H9 (cell line): Measurements from ENCODE around the gene SEC14L5. TPM values are rescaled to one million over a fixed set of nuclear protein-coding genes. Genes with fewer than 3 reads are reported as not detected.

ENCODE experiments used
- DNase-seq: peaks from one replicate; pipeline ENCODE4 v3.0.0-alpha.2; 2017
- H2AFZ ChIP-seq: one replicate; pipeline ENCODE4 v1.6.1; 2013; ENCODE audit warnings: mild to moderate bottlenecking, low read length, control low read depth, moderate library complexity
- H2AK5ac ChIP-seq: 2 replicates; pipeline ENCODE4 v1.6.1; 2013; ENCODE audit warnings: low read length, control low read depth, mixed read lengths; ENCODE audit not compliant: insufficient read length
- H2BK120ac ChIP-seq: one replicate; pipeline ENCODE4 v1.6.1; 2013; ENCODE audit warnings: low read depth, mild to moderate bottlenecking, low read length, control low read depth, inconsistent platforms; ENCODE audit not compliant: poor library complexity, severe bottlenecking
- H2BK12ac ChIP-seq: 2 replicates; pipeline ENCODE4 v1.6.1; 2013; ENCODE audit warnings: low read length, control low read depth, mixed read lengths, low read depth; ENCODE audit not compliant: insufficient read length
- H2BK15ac ChIP-seq: 2 replicates; pipeline ENCODE4 v1.6.1; 2013; ENCODE audit warnings: low read depth, low read length, control low read depth
- H2BK20ac ChIP-seq: one replicate; pipeline ENCODE4 v1.6.1; 2013; ENCODE audit warnings: low read depth, mild to moderate bottlenecking, low read length, control low read depth, inconsistent platforms; ENCODE audit not compliant: poor library complexity, severe bottlenecking
- H2BK5ac ChIP-seq: 2 replicates; pipeline ENCODE4 v1.6.1; 2013; ENCODE audit warnings: low read length, control low read depth, mixed read lengths; ENCODE audit not compliant: insufficient read length
- H3K14ac ChIP-seq: 2 replicates; pipeline ENCODE4 v1.6.1; 2013; ENCODE audit warnings: low read length, control low read depth; ENCODE audit not compliant: insufficient read depth
- H3K18ac ChIP-seq: 2 replicates; pipeline ENCODE4 v1.6.1; 2013; ENCODE audit warnings: low read depth, mild to moderate bottlenecking, mixed read lengths, low read length, control low read depth; ENCODE audit not compliant: insufficient read length
- H3K23ac ChIP-seq: 2 replicates; pipeline ENCODE4 v1.6.1; 2013; ENCODE audit warnings: low read length, control low read depth, mixed read lengths, low read depth; ENCODE audit not compliant: insufficient read length
- H3K23me2 ChIP-seq: 2 replicates; pipeline ENCODE4 v1.6.1; 2013; ENCODE audit warnings: low read depth, mild to moderate bottlenecking, mixed read lengths, low read length, control low read depth; ENCODE audit not compliant: insufficient read length, poor library complexity, severe bottlenecking
- H3K27ac ChIP-seq: 2 replicates; pipeline ENCODE4 v1.5.1; 2013; ENCODE audit warnings: low read length, control low read depth, mixed read lengths, low read depth; ENCODE audit not compliant: insufficient read length
- H3K27me3 ChIP-seq: 2 replicates; pipeline ENCODE4 v1.6.1; 2013; ENCODE audit warnings: low read length, control low read depth, inconsistent platforms; ENCODE audit not compliant: insufficient read depth
- H3K4ac ChIP-seq: 2 replicates; pipeline ENCODE4 v1.6.1; 2013; ENCODE audit warnings: low read depth, mild to moderate bottlenecking, control low read depth, inconsistent platforms, low read length, moderate library complexity
- H3K4me1 ChIP-seq: 2 replicates; pipeline ENCODE4 v1.6.1; 2013; ENCODE audit warnings: low read length, control low read depth, inconsistent platforms; ENCODE audit not compliant: insufficient read depth
- H3K4me2 ChIP-seq: 2 replicates; pipeline ENCODE4 v1.6.1; 2013; ENCODE audit warnings: low read length, control low read depth, mixed read lengths; ENCODE audit not compliant: insufficient read length, insufficient read depth
- H3K56ac ChIP-seq: 2 replicates; pipeline ENCODE4 v1.6.1; 2013; ENCODE audit warnings: low read depth, mild to moderate bottlenecking, mixed read lengths, low read length, control low read depth; ENCODE audit not compliant: insufficient read length
- H3K79me1 ChIP-seq: 2 replicates; pipeline ENCODE4 v1.6.1; 2013; ENCODE audit warnings: low read depth, mild to moderate bottlenecking, moderate library complexity, low read length, control low read depth, inconsistent platforms; ENCODE audit not compliant: insufficient read depth, poor library complexity, severe bottlenecking
- H3K79me2 ChIP-seq: 2 replicates; pipeline ENCODE4 v1.6.1; 2013; ENCODE audit warnings: low read length, control low read depth, inconsistent platforms; ENCODE audit not compliant: insufficient read depth
- H3K9ac ChIP-seq: 2 replicates; pipeline ENCODE4 v1.6.1; 2013; ENCODE audit warnings: low read length, control low read depth, mixed read lengths; ENCODE audit not compliant: insufficient read length; ENCODE audit errors: extremely low read depth
- H3K9me3 ChIP-seq: one replicate; pipeline ENCODE4 v1.6.1; 2013; ENCODE audit warnings: low read depth, low read length, inconsistent platforms; ENCODE audit not compliant: control insufficient read depth
- H3T11ph ChIP-seq: one replicate; pipeline ENCODE4 v1.6.1; 2013; ENCODE audit warnings: mild to moderate bottlenecking, low read length, control low read depth, inconsistent platforms
- H4K20me1 ChIP-seq: one replicate; pipeline ENCODE4 v1.6.1; 2013; ENCODE audit not compliant: control insufficient read depth, insufficient read length, insufficient read depth
- H4K5ac ChIP-seq: 2 replicates; pipeline ENCODE4 v1.6.1; 2013; ENCODE audit warnings: low read depth, mild to moderate bottlenecking, mixed read lengths, low read length, control low read depth; ENCODE audit not compliant: insufficient read length
- H4K8ac ChIP-seq: replicated peaks from 2 replicates; pipeline ENCODE4 v1.6.1; 2013; ENCODE audit warnings: low read length, control low read depth, mixed read lengths, low read depth; ENCODE audit not compliant: insufficient read length
- H4K91ac ChIP-seq: 2 replicates; pipeline ENCODE4 v1.6.1; 2013; ENCODE audit warnings: low read depth, mild to moderate bottlenecking, moderate library complexity, mixed read lengths, low read length, control low read depth; ENCODE audit not compliant: insufficient read length
- H3K27ac Mint-ChIP-seq, 3 experiments: 2 replicates in 2 of 3; 3 replicates in 1 of 3; pipeline ENCODE4 v1.8.0; 2020 to 2021; ENCODE audit warnings: mixed read lengths in 3 of 3, mild to moderate bottlenecking in 1 of 3, moderate library complexity in 1 of 3
- H3K27me3 Mint-ChIP-seq: 2 replicates; pipeline ENCODE4 v1.8.0; 2021; ENCODE audit warnings: low read depth, mild to moderate bottlenecking, moderate library complexity, mixed read lengths
- H3K36me3 Mint-ChIP-seq, 3 experiments: 2 replicates in 2 of 3; 3 replicates in 1 of 3; pipeline ENCODE4 v1.8.0; 2020 to 2021; ENCODE audit warnings: low read depth in 3 of 3, mixed read lengths in 3 of 3; ENCODE audit not compliant: insufficient read depth in 1 of 3
- H3K4me1 Mint-ChIP-seq, 2 experiments: 2 replicates each; pipeline ENCODE4 v1.8.0; 2020; ENCODE audit warnings: mixed read lengths in 2 of 2
- H3K4me3 Mint-ChIP-seq, 2 experiments: 2 replicates in 1 of 2; 3 replicates in 1 of 2; pipeline ENCODE4 v1.8.0; 2020 to 2021; ENCODE audit warnings: mild to moderate bottlenecking in 2 of 2, mixed read lengths in 2 of 2, moderate library complexity in 1 of 2
- H3K9me3 Mint-ChIP-seq, 2 experiments: 2 replicates in 1 of 2; 3 replicates in 1 of 2; pipeline ENCODE4 v1.8.0; 2020; ENCODE audit warnings: mild to moderate bottlenecking in 2 of 2, mixed read lengths in 2 of 2, moderate library complexity in 1 of 2
- WGBS: extraction: QIAGEN DNeasy Blood & Tissue Kit; methylation state at CpG from one replicate; pipeline ENCODE4 v1.1.7; 2013; ENCODE audit warnings: missing lambda C conversion rate, low lambda C conversion rate, mixed read lengths; ENCODE audit not compliant: insufficient read length; ENCODE audit errors: extremely low coverage; 5-methylcytosine and 5-hydroxymethylcytosine counted together
- total RNA-seq: library from RNA; stranded (reverse); gene quantifications from 2 replicates; pipeline ENCODE4 v1.2.1, GENCODE V29; 2021
- TF ChIP-seq, protein P1 (sequence below): fragments of 200-600 bp; sonication (generic); conservative IDR thresholded peaks from 3 replicates; pipeline ENCODE4 v1.8.0; 2021; ENCODE audit warnings: antibody characterized with exemption, mild to moderate bottlenecking

SEC14L5 gene
- total RNA-seq, 1 experiment from 2014 or later, result 4.1 TPM

- Histone ChIP-seq H2BK5ac (no peak overlapping the region), H3K27me3 (no peaks in the 10 kb centered on the region), H4K20me1 (no peaks in the 10 kb centered on the region), H4K8ac (no peak overlapping the region), H3K14ac (no peak overlapping the region), H4K5ac (no peak overlapping the region), H3K9me3 (no peaks in the 10 kb centered on the region), H2BK120ac (no peak overlapping the region), H3K4me1 (no peaks in the 10 kb centered on the region), H3T11ph (no peak overlapping the region), H2AFZ (no peak overlapping the region), H3K9ac (no peak overlapping the region), H3K18ac (no peak overlapping the region), H3K23me2 (no peaks in the 10 kb centered on the region), H4K91ac (no peak overlapping the region), H3K79me2 (no peaks in the 10 kb centered on the region), H3K79me1 (no peaks in the 10 kb centered on the region), H3K56ac (no peak overlapping the region), H2AK5ac (no peak overlapping the region), H2BK12ac (no peak overlapping the region), H2BK15ac (no peak overlapping the region), H3K27ac (no peak overlapping the region), H2BK20ac (no peak overlapping the region), H3K23ac (no peak overlapping the region), H3K4me2 (no peak overlapping the region), H3K4ac (no peak overlapping the region)
- TF ChIP-seq, protein P1, sequence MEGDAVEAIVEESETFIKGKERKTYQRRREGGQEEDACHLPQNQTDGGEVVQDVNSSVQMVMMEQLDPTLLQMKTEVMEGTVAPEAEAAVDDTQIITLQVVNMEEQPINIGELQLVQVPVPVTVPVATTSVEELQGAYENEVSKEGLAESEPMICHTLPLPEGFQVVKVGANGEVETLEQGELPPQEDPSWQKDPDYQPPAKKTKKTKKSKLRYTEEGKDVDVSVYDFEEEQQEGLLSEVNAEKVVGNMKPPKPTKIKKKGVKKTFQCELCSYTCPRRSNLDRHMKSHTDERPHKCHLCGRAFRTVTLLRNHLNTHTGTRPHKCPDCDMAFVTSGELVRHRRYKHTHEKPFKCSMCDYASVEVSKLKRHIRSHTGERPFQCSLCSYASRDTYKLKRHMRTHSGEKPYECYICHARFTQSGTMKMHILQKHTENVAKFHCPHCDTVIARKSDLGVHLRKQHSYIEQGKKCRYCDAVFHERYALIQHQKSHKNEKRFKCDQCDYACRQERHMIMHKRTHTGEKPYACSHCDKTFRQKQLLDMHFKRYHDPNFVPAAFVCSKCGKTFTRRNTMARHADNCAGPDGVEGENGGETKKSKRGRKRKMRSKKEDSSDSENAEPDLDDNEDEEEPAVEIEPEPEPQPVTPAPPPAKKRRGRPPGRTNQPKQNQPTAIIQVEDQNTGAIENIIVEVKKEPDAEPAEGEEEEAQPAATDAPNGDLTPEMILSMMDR, result peak; percentile 33; the same call in 1 of the 3 replicates
- Mint-ChIP-seq H3K4me3 (no peak overlapping the region), H3K36me3 (peaks cover 0 to 8% (median 2%) of the 10 kb centered on the region in 3 experiments; a peak in 4 of 7 replicates), H3K9me3 (peaks cover 2 to 4% of the 10 kb centered on the region in 2 experiments; a peak in 3 of 5 replicates), H3K27me3 (no peaks in the 10 kb centered on the region; the same call in 1 of the 2 replicates), H3K27ac (peak overlapping the region in 2 of 3 experiments; percentile 71 to 94; a peak in 3 of 7 replicates), H3K4me1 (peaks cover 15 to 20% of the 10 kb centered on the region in 2 experiments)
- peak; percentile 64 for DNase-seq
- no CpG with 5 or more reads among the region's 15 CpGs for WGBS
Measured at GRCh38 chr16:5010576-5011329, 52.6 kb downstream of the SEC14L5 start.
